Pons (tissue), 1 donor: ENCODE measurements around the gene CACHD1.
"Not testable (repeated sequence)": the region's sequence is repeated elsewhere in the genome, so short reads cannot be mapped to it uniquely, and the experiment has no call there.

Experiments
- DNase-seq: peaks from one replicate; pipeline ENCODE4 v3.0.0-alpha.2; 2016; ENCODE audit warnings: low spot score

CACHD1 gene

DNA sequence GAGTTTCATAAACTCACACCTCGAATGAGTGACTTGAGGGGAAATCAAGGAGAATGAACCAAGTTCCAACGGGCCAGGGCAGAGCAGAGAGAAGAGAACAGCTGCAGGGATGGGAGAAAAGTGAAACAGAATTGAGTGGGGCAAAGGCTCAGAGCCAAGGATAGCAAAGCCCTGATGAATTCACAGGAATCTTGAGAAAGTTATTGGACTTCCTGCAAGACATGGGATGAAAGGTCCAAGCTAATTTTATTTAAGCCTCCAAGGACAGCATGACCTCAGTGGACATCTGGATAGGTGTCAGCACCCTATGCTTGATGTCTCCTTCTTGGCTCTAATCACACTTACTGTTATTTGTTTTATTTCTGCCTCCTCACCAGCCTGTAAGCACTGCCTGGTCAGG lies 232.0 kb downstream of the CACHD1 start:
- no peak for DNase-seq

DNA sequence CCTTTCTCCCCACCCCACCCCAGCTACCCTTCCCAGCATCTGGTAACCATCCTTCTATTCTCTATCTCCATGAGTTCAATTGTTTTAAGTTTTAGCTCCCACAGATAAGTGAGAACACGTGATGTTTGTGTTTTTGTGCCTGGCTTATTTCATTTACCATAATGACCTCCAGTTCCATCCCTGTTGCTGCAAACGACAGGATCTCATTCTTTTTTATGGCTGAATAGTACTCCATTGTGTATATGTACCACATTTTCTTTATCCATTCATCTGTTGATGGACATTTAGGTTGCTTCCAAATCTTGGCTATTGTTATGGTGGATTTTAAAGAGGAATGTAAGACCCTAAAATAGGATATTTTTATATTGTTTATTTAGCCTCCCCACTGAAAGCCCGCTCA lies 232.7 kb downstream of the CACHD1 start:
- DNase-seq = not testable (repeated sequence)

DNA sequence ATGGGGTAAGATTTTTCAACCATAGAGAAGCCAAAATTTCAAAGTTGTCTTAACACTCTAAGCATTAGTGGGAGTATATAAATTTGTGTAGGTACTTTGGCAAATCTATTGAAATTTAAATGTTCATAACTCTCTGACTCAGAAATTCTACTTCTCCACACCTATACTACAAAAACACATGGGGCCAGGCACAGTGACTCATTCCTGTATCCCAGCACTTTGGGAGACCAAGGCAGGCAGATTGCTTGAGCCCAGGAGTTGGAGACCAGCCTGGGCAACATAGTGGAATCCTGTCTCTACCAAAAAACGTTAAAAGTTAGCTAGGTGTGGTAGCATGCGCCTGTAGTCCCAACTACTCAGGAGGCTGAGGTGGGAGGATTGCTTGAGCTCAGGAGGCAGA lies 233.7 kb downstream of the CACHD1 start:
- DNase-seq = no peak

DNA sequence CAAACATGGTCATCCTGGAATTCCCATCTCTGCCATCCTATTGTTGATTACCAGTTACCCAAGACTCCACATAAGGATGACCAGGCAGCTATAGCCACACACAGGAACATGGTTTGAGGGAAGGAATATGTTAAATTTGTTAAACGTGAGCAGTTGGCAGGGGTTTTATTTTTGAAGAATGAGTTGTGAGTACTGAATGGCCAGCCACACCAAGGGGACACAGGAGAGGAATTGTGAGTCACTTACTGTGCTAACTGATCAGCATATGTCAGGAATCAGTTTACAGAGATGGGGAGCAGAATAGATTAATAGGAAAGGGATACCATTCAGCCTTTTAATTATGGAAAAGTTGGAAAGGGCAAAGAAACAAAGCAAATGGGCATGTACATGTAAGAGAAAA lies 235.7 kb downstream of the CACHD1 start:
- DNase-seq = no peak

DNA sequence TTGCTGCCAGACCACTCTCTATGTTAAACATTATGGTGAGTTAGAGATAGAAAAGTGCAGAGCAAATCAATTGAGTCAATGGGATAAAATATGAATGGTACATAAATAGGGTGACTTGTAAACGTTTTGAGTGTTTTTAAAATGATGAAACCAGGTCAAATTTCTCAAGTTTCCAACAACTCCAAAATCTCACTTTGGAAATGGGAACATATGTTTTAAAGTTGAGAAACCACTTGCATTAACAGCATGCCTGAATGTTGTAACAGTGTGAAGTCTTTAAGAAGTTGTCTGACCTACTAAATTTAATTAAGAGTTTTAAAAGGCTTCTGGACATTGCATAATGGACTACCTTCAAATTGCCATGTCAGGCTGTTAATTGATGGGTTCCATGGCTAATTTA lies 241.3 kb downstream of the CACHD1 start:
- no peak for DNase-seq

DNA sequence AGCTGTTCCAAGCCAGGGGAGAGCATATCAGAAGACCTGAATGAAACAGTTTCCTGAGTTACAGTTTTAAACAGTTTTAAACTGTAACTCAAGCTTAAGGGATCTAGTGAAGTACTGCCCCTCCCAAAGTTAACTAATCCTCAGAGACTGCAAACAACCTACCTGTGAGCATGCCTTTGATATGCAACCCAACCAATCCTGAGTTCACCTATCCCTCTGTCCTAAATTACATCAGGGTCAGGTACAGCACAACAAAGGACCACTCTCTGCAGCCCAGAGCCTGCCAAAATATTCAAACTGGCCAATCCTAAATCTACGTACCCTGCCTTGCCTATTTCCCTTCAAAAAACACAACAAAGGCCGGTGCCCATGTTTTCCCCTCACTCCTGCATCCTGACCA lies 242.1 kb downstream of the CACHD1 start:
- DNase-seq = no peak

DNA sequence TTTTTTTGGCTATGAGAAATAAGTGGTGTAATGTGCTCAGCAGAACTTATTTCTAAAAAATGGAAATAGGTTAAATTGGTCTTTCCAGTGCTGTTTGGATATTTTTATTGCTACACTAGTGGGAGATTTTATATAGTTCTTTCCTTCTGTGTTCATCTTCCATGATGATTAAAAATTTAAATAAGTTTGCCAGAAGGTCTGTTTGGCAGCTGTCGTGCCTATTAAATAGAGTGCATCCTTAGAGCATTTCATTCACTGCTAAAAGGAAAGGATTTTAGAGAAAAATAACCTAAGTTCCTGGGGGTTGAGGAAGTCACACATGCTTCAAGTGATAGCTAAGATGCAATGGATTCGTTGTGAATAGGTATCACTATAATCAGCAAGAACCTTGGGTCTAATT lies 245.3 kb downstream of the CACHD1 start:
- DNase-seq = no peak

DNA sequence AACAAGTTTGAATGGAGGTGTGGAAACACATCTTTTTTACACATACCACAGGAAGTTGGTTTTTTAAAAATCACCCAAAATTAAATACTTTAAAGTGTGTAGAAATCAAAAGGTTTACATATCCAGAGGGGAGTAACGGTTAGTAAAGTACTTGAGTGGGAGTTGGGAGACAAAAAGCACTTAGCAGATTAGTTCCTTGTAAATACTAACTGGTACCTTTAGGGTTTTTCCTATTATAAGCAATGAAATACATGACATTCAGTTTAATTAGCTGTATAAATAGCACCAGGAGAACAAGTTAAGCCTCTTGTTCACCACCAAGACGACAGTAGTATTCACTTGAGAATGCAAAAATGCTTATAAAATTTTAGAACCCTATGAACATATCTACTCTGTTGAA lies 251.2 kb downstream of the CACHD1 start:
- DNase-seq = no peak

DNA sequence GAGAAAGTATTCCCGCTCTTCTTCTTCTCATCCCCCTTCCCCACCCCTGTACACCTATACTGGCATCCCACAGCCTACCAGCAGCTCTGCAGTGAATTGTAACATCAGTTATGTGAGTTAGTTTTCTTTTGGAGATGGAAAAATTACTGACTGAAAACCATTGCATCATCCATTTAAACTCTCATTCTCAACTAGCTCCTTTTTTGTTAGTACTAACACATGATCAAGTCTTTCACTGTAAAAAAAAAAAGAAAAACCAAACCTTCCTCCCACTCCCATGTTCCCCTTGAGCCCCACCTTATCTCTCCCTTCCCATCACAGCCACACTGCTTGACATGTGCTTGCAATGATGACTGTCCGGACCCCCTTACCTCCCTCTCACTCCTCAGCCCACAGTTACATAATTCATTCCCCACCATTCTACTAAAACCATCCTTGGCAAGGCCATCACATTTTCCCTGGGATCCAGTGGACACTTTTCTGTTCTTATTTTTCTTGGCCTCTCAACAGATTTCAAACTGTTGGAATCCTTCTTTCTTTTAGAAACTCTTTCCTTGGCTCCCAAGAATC lies 251.7 kb downstream of the CACHD1 start:
- DNase-seq = no peak

DNA sequence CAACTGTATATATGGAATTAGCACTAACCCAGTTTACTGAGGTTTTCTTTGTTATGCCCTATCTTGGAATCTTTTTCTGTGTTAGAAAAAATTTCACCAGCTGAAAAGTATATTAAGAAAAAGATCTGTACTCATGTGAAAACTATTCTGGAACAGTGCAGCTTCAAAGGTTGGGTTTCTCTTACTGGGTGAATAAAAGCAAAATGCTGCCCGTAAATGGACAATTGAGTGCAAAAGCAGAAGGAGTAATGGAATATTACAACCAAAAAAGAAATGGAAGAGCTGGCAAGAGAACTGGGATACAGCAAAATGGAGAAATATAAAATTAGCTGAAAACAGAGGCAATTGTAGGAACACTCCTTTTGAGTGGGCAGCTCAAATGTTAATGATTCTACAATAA lies 257.9 kb downstream of the CACHD1 start:
- DNase-seq = no peak

DNA sequence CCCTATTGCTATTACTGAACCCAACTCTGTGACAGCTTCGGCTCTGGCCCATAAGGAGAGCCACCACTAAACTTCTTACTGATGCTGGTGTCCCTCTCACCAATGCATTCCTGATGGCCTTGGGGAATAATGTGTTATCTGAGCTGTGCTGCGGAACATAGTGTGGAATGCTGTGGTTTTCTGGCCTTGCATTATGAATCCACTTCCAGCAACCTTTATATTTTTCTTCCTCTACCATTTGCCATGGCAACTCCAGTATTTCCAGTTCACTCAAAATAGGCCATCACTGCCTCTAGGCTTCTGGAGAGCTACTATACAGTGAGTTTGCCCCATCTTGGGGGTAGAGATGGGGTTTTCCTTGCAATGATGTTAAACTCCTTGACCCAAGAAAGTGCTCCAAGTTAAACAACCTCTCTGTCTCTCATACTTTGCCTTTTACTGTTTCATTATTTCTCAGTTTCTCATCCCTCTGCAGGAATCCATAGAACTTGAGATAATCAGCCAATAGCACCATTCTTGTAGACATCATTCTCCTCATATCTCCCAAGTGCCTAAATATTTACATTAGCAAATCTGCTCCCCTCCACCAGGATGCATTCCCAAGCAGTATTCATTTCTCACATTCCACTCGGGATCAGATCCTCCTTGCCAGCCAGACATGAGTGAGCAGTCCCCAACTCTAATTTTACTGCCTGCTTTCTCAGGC lies 263.8 kb downstream of the CACHD1 start:
- DNase-seq = no peak

DNA sequence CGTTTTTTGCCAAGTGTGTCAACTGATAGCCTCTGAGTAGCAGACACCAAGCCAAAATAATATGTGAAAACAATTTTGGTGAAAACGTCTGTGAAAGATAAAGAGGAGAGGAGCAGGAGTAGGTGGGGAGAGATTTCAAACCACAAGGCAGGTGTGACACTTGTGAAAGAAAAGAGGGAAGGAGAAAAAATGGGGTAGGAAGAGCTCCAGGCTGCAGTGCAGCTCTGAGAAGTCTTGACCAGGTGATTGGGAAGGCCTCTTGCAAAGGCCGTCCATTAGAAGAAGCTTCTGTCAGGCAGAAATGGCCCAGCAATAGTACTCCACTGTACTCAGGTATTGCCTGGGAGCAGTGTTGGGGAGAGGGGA lies 264.3 kb downstream of the CACHD1 start:
- DNase-seq = no peak

DNA sequence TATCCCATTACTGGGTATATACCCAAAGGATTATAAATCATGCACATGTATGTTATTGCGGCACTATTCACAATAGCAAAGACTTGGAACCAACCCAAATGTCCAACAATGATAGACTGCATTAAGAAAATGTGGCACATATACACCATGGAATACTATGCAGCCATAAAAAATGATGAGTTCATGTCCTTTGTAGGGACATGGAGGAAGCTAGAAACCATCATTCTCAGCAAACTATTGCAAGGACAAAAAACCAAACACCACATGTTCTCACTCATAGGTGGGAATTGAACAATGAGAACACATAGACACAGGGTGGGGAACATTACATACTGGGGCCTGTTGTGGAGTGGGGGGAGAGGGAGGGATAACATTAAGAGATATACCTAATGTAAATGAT lies 270.8 kb downstream of the CACHD1 start:
- not testable (repeated sequence) for DNase-seq
